OCI-LY1 (cell line): ENCODE measurements around the gene DOK6.

Experiments used
- EZH2 ChIP-seq: fragments of 200-600 bp; sonication (generic), shearing (Covaris generic); IDR thresholded peaks from 2 replicates; pipeline ENCODE4 v1.8.0; 2017; ENCODE audit warnings: borderline replicate concordance, mixed run types, mild to moderate bottlenecking, antibody characterized with exemption, low read length, moderate library complexity, mixed read lengths
- TF ChIP-seq, protein P1 (sequence below): fragments of 200-600 bp; sonication (generic), shearing (Covaris generic); IDR thresholded peaks from 2 replicates; pipeline ENCODE4 v1.5.1; 2017; ENCODE audit warnings: mild to moderate bottlenecking, antibody characterized with exemption, low read length, moderate library complexity, mixed read lengths

GRCh38 chr18:69727912-69728572, 327.4 kb downstream of the DOK6 start:
- no peak for TF ChIP-seq EZH2
- TF ChIP-seq, protein P1, sequence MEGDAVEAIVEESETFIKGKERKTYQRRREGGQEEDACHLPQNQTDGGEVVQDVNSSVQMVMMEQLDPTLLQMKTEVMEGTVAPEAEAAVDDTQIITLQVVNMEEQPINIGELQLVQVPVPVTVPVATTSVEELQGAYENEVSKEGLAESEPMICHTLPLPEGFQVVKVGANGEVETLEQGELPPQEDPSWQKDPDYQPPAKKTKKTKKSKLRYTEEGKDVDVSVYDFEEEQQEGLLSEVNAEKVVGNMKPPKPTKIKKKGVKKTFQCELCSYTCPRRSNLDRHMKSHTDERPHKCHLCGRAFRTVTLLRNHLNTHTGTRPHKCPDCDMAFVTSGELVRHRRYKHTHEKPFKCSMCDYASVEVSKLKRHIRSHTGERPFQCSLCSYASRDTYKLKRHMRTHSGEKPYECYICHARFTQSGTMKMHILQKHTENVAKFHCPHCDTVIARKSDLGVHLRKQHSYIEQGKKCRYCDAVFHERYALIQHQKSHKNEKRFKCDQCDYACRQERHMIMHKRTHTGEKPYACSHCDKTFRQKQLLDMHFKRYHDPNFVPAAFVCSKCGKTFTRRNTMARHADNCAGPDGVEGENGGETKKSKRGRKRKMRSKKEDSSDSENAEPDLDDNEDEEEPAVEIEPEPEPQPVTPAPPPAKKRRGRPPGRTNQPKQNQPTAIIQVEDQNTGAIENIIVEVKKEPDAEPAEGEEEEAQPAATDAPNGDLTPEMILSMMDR, result no peak
